ENCODE data around the gene SORT1. TPM values are rescaled to one million over a fixed set of nuclear protein-coding genes. Genes with fewer than 3 reads are reported as not detected.

Gene SORT1
- polyA plus RNA-seq, 3 donors, result 21.3 to 41.1 (median 35.3) TPM

GRCh38 chr1:109338091-109338490, 59.6 kb downstream of the SORT1 start:
- Histone ChIP-seq H3K36me3 (replicated peaks in 1 of 2; ENCODE audit: control insufficient read depth in 1 of 2, insufficient read depth in 2 of 2, low read length in 2 of 2) (peaks cover 95 to 100% of the 10 kb centered on the region in 2 donors), H3K79me2 (ENCODE audit: insufficient read depth, low read length) (no peaks in the 10 kb centered on the region), H3K9me3 (replicated peaks in 1 of 2; ENCODE audit: control insufficient read depth in 1 of 2, insufficient read depth in 1 of 2, low read length in 2 of 2) (peaks cover under 1% of the 10 kb centered on the region in 2 donors), H3K27ac (ENCODE audit: low read depth in 1 of 2, low read length in 2 of 2) (no peak overlapping the region), H3K4me3 (replicated peaks in 1 of 3; ENCODE audit: low read depth in 2 of 3, low read length in 3 of 3) (no peak overlapping the region), H3K27me3 (ENCODE audit: control insufficient read depth in 2 of 2, insufficient read depth in 2 of 2, low read length in 2 of 2) (no peaks in the 10 kb centered on the region), H3K9ac (ENCODE audit: insufficient read depth, low read length, poor library complexity, severe bottlenecking) (no peak overlapping the region), H2AFZ (ENCODE audit: insufficient read depth, low read depth, low read length, poor library complexity, severe bottlenecking) (no peak overlapping the region), H3K4me1 (ENCODE audit: control insufficient read depth in 1 of 2, insufficient read depth in 2 of 2, low read length in 2 of 2) (no peaks in the 10 kb centered on the region), H4K20me1 (ENCODE audit: insufficient read depth, low read length) (no peaks in the 10 kb centered on the region), H3K4me2 (replicated peaks; ENCODE audit: extremely low read depth, low read length, poor library complexity, severe bottlenecking) (no peak overlapping the region)
- H3K4me3 Mint-ChIP-seq, result no peak overlapping the region
- no peak for DNase-seq
- no peaks in the 10 kb centered on the region for H3K4me1 Mint-ChIP-seq
- TF ChIP-seq CTCF (IDR thresholded peaks at IDR 0.05), result no peak
- no peak overlapping the region for H3K27ac Mint-ChIP-seq
- H3K36me3 Mint-ChIP-seq, result peaks cover 83 to 93% of the 10 kb centered on the region in 2 donors
- WGBS (ENCODE audit: insufficient coverage), result 100% methylated on average over 2 of the region's 6 CpGs
- intact Hi-C loops (cut with micrococcal nuclease), result no loop called here
- H3K27me3 Mint-ChIP-seq (ENCODE audit: low read depth in 3 of 3), result peaks cover 0 to 4% (median 0%) of the 10 kb centered on the region in 3 donors
- peaks cover 0 to 5% (median 2%) of the 10 kb centered on the region in 7 donors for H3K9me3 Mint-ChIP-seq

DNA sequence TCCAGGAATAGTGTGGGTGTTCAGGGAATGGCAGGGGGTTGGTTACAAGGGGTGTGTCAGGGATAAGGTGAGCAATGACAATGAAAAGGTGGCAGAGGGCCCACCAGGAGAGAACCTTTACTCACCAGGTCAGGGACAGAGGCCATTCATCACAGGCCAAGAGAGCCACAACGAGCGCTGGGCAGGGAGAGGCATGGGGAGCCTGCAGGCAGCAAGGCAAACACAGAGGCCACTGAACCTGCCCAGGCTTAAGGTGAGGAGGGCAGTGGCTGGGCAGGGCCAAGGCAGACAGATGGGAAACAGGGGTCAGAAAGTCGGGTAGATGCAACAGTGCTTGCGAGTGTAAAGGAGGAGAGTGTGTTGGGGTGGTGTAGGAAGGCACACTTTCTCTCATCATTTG, 62.6 kb downstream of the SORT1 start:
- Histone ChIP-seq H3K9ac (ENCODE audit: insufficient read depth, low read length, poor library complexity, severe bottlenecking) (no peak overlapping the region), H2AFZ (ENCODE audit: insufficient read depth, low read depth, low read length, poor library complexity, severe bottlenecking) (no peak overlapping the region), H3K27me3 (ENCODE audit: control insufficient read depth in 2 of 2, insufficient read depth in 2 of 2, low read length in 2 of 2) (no peaks in the 10 kb centered on the region), H3K4me3 (replicated peaks in 1 of 3; ENCODE audit: low read depth in 2 of 3, low read length in 3 of 3) (no peak overlapping the region), H3K9me3 (replicated peaks in 1 of 2; ENCODE audit: control insufficient read depth in 1 of 2, insufficient read depth in 1 of 2, low read length in 2 of 2) (peaks cover 10 to 30% of the 10 kb centered on the region in 2 donors), H3K36me3 (replicated peaks in 1 of 2; ENCODE audit: control insufficient read depth in 1 of 2, insufficient read depth in 2 of 2, low read length in 2 of 2) (peaks cover 92 to 100% of the 10 kb centered on the region in 2 donors), H3K4me1 (ENCODE audit: control insufficient read depth in 1 of 2, insufficient read depth in 2 of 2, low read length in 2 of 2) (no peaks in the 10 kb centered on the region), H3K79me2 (ENCODE audit: insufficient read depth, low read length) (no peaks in the 10 kb centered on the region), H4K20me1 (ENCODE audit: insufficient read depth, low read length) (no peaks in the 10 kb centered on the region), H3K4me2 (replicated peaks; ENCODE audit: extremely low read depth, low read length, poor library complexity, severe bottlenecking) (no peak overlapping the region), H3K27ac (ENCODE audit: low read depth in 1 of 2, low read length in 2 of 2) (no peak overlapping the region)
- Mint-ChIP-seq H3K36me3 (peaks cover 84 to 97% of the 10 kb centered on the region in 2 donors), H3K27me3 (ENCODE audit: low read depth in 3 of 3) (peaks cover 0 to 4% (median 0%) of the 10 kb centered on the region in 3 donors), H3K4me1 (no peaks in the 10 kb centered on the region), H3K9me3 (peaks cover 20 to 33% (median 28%) of the 10 kb centered on the region in 7 donors), H3K27ac (peak overlapping the region in 3 of 7 donors; percentile 12 to 40 (median 32)), H3K4me3 (no peak overlapping the region)
- intact Hi-C loops (cut with micrococcal nuclease), result no loop called here
- DNase-seq, result no peak
- TF ChIP-seq CTCF (IDR thresholded peaks at IDR 0.05), result no peak
- WGBS (ENCODE audit: insufficient coverage), result 100% methylated on average over 2 of the region's 4 CpGs
